ENCODE data around the gene SF1. TPM values are rescaled to one million over a fixed set of nuclear protein-coding genes. Genes with fewer than 3 reads are reported as not detected.

Gene SF1
- total RNA-seq, 1 experiment from 2014 or later, result 472 TPM

- Histone ChIP-seq H3K4me3 (ENCODE audit: low read depth, low read length, poor library complexity, severe bottlenecking) (no peak overlapping the region), H3K9me3 (ENCODE audit: low read depth, low read length, poor library complexity, severe bottlenecking) (no peaks in the 10 kb centered on the region), H3K27me3 (replicated peaks; ENCODE audit: insufficient read depth, low read depth, low read length, poor library complexity) (no peaks in the 10 kb centered on the region), H3K36me3 (ENCODE audit: insufficient read depth, low read length, poor library complexity, severe bottlenecking) (no peaks in the 10 kb centered on the region), H3K27ac (ENCODE audit: low read depth, low read length, poor library complexity, severe bottlenecking) (no peak overlapping the region), H3K4me1 (ENCODE audit: insufficient read depth, low read length, poor library complexity, severe bottlenecking) (peaks cover under 1% of the 10 kb centered on the region)
- ChIA-PET POLR2A (ENCODE audit: low non-redundant PET) (interaction anchor here (0.6 kb wide), 1 partner anchor 1141 kb away, joined by 3 read pairs; no protein-coding TSS in a partner anchor), CTCF (no interaction called here)
- BruUV-seq (replicated peaks), result no TSS peak
- no peak for DNase-seq (ENCODE audit: low spot score)
- TF ChIP-seq CTCF (conservative IDR thresholded peaks at IDR 0.05; ENCODE audit: low read depth, low read length) (no peak), EZH2 (IDR thresholded peaks at IDR 0.05; ENCODE audit: borderline replicate concordance, low read depth, low read length, poor library complexity, severe bottlenecking) (no peak)
- intact Hi-C loops (cut with micrococcal nuclease; ENCODE audit: unreplicated experiment), result no loop called here
These were observed 43.3 kb downstream of the SF1 start for GRCh38 chr11:64734811-64735724.

GRCh38 chr11:64731601-64732000 is 46.7 kb downstream of the SF1 start:
- ChIA-PET POLR2A (ENCODE audit: low non-redundant PET) (no interaction called here), CTCF (no interaction called here)
- Histone ChIP-seq H3K4me1 (ENCODE audit: insufficient read depth, low read length, poor library complexity, severe bottlenecking) (peaks cover 3% of the 10 kb centered on the region), H3K4me3 (ENCODE audit: low read depth, low read length, poor library complexity, severe bottlenecking) (no peak overlapping the region), H3K36me3 (ENCODE audit: insufficient read depth, low read length, poor library complexity, severe bottlenecking) (no peaks in the 10 kb centered on the region), H3K27me3 (replicated peaks; ENCODE audit: insufficient read depth, low read depth, low read length, poor library complexity) (no peaks in the 10 kb centered on the region), H3K9me3 (ENCODE audit: low read depth, low read length, poor library complexity, severe bottlenecking) (no peaks in the 10 kb centered on the region), H3K27ac (ENCODE audit: low read depth, low read length, poor library complexity, severe bottlenecking) (no peak overlapping the region)
- TF ChIP-seq EZH2 (IDR thresholded peaks at IDR 0.05; ENCODE audit: borderline replicate concordance, low read depth, low read length, poor library complexity, severe bottlenecking) (no peak), CTCF (conservative IDR thresholded peaks at IDR 0.05; ENCODE audit: low read depth, low read length) (no peak)
- no peak for DNase-seq (ENCODE audit: low spot score)
- no TSS peak for BruUV-seq (replicated peaks)
- intact Hi-C loops (cut with micrococcal nuclease; ENCODE audit: unreplicated experiment), result no loop called here

GRCh38 chr11:64729851-64730382 is 48.4 kb downstream of the SF1 start:
- peak; percentile 68 for DNase-seq (ENCODE audit: low spot score)
- CTCF ChIA-PET, result no interaction called here
- POLR2A ChIA-PET (ENCODE audit: low non-redundant PET), result no interaction called here
- Histone ChIP-seq H3K36me3 (ENCODE audit: insufficient read depth, low read length, poor library complexity, severe bottlenecking) (no peaks in the 10 kb centered on the region), H3K9me3 (ENCODE audit: low read depth, low read length, poor library complexity, severe bottlenecking) (no peaks in the 10 kb centered on the region), H3K4me3 (ENCODE audit: low read depth, low read length, poor library complexity, severe bottlenecking) (no peak overlapping the region), H3K27ac (ENCODE audit: low read depth, low read length, poor library complexity, severe bottlenecking) (no peak overlapping the region), H3K27me3 (replicated peaks; ENCODE audit: insufficient read depth, low read depth, low read length, poor library complexity) (no peaks in the 10 kb centered on the region), H3K4me1 (ENCODE audit: insufficient read depth, low read length, poor library complexity, severe bottlenecking) (peaks cover 3% of the 10 kb centered on the region)
- TF ChIP-seq CTCF (conservative IDR thresholded peaks at IDR 0.05; ENCODE audit: low read depth, low read length), result no peak
- TF ChIP-seq EZH2 (IDR thresholded peaks at IDR 0.05; ENCODE audit: borderline replicate concordance, low read depth, low read length, poor library complexity, severe bottlenecking), result no peak
- BruUV-seq (replicated peaks), result no TSS peak
- intact Hi-C loops (cut with micrococcal nuclease; ENCODE audit: unreplicated experiment), result no loop called here
